ENCODE results near the gene LGALS7. TPM values are rescaled to one million over a fixed set of nuclear protein-coding genes. Genes with fewer than 3 reads are reported as not detected.
"Not testable (repeated sequence)": the region's sequence is repeated elsewhere in the genome, so short reads cannot be mapped to it uniquely, and the experiment has no call there.

Gene LGALS7
- total and polyA plus RNA-seq, 2 experiments from 2014 or later = not detected

- TF ChIP-seq EZH2 (IDR thresholded peaks at IDR 0.05; ENCODE audit: insufficient read depth, poor library complexity, severe bottlenecking) (no peak), EZH2phosphoT487 (IDR thresholded peaks at IDR 0.05; ENCODE audit: insufficient read depth, low read depth) (no peak)
Measured at GRCh38 chr19:38769635-38770211, 3.6 kb downstream of the LGALS7 start.

GRCh38 chr19:38766276-38767047 is 6.9 kb downstream of the LGALS7 start:
- H3K4me2 ChIP-seq (ENCODE audit: unreplicated experiment) = no peak overlapping the region
- TF ChIP-seq EZH2phosphoT487 (IDR thresholded peaks at IDR 0.05; ENCODE audit: insufficient read depth, low read depth) = no peak
- no peak for TF ChIP-seq EZH2 (IDR thresholded peaks at IDR 0.05; ENCODE audit: insufficient read depth, poor library complexity, severe bottlenecking)
- no peak overlapping the region for H3K27ac ChIP-seq
- no peaks in the 10 kb centered on the region for H3K9me2 ChIP-seq (ENCODE audit: insufficient read depth)
- no peaks in the 10 kb centered on the region for H3K27me3 ChIP-seq (replicated peaks; ENCODE audit: insufficient read depth)
- in situ Hi-C loops (cut with MboI) = no loop called here
- H3F3A ChIP-seq (ENCODE audit: insufficient read depth) = no peaks in the 10 kb centered on the region
- H4K20me1 ChIP-seq (ENCODE audit: insufficient read depth) = no peaks in the 10 kb centered on the region
- no peaks in the 10 kb centered on the region for H3K79me2 ChIP-seq (ENCODE audit: insufficient read depth)
- H3K4me3 ChIP-seq = no peak overlapping the region
- WGBS, 2 experiments (ENCODE audit: low coverage in 1 of 2, low lambda C conversion rate in 2 of 2, missing lambda C conversion rate in 2 of 2) = 74 to 81% methylated on average over 10 of the region's 10 CpGs
- no peak overlapping the region for H2AFZ ChIP-seq
- H3K36me3 ChIP-seq (ENCODE audit: low read depth) = no peaks in the 10 kb centered on the region
- no peak for DNase-seq
- no peaks in the 10 kb centered on the region for H3K9me3 ChIP-seq (ENCODE audit: low read depth)
- H3K4me1 ChIP-seq (ENCODE audit: insufficient read depth) = no peaks in the 10 kb centered on the region
- no peak overlapping the region for H3K9ac ChIP-seq

More at GRCh38 chr19:38769635-38770211, 3.6 kb downstream of the LGALS7 start:
- Histone ChIP-seq H3K4me2 (ENCODE audit: unreplicated experiment) (peak overlapping the region; percentile 35), H3K27ac (no peak overlapping the region), H3K9ac (peak overlapping the region; percentile 69), H3K9me3 (ENCODE audit: low read depth) (no peaks in the 10 kb centered on the region), H3K27me3 (replicated peaks; ENCODE audit: insufficient read depth) (no peaks in the 10 kb centered on the region), H3K4me1 (ENCODE audit: insufficient read depth) (no peaks in the 10 kb centered on the region), H3K9me2 (ENCODE audit: insufficient read depth) (no peaks in the 10 kb centered on the region), H3F3A (ENCODE audit: insufficient read depth) (no peaks in the 10 kb centered on the region), H2AFZ (peak overlapping the region; percentile 92), H4K20me1 (ENCODE audit: insufficient read depth) (no peaks in the 10 kb centered on the region), H3K79me2 (ENCODE audit: insufficient read depth) (no peaks in the 10 kb centered on the region), H3K36me3 (ENCODE audit: low read depth) (no peaks in the 10 kb centered on the region), H3K4me3 (0 out of 2 replicates have a peak overlapping the region, but pooled peaks have one; percentile 21)
- WGBS, 2 experiments (ENCODE audit: low coverage in 1 of 2, low lambda C conversion rate in 2 of 2, missing lambda C conversion rate in 2 of 2) = 12% methylated on average over 37 to 39 of the region's 42 CpGs
- DNase-seq = peak; percentile 90
- in situ Hi-C loops (cut with MboI) = no loop called here

DNA sequence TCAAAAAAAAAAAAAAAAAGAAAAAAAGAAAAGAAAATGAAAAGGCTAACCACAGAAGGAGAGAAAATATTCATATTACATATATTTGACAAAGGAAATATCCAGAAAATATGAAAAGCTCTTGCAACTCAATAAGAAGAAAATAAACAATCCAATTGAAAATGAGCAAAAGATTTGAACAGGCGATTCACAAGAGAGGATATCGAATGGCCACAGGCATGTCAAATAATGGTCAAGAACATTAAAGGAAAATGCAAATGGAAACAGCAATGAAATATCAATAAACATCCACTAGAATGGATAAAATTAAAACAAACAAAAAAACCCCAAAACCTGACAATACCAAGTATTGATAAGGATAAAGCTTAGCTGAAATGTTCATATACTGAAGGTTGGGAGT is 8.1 kb downstream of the LGALS7 start:
- Histone ChIP-seq H3K36me3 (ENCODE audit: low read depth) (no peaks in the 10 kb centered on the region), H3K27me3 (replicated peaks; ENCODE audit: insufficient read depth) (no peaks in the 10 kb centered on the region), H3K27ac (no peak overlapping the region), H3K4me2 (ENCODE audit: unreplicated experiment) (no peak overlapping the region), H4K20me1 (ENCODE audit: insufficient read depth) (no peaks in the 10 kb centered on the region), H3K9ac (no peak overlapping the region), H3K9me2 (ENCODE audit: insufficient read depth) (no peaks in the 10 kb centered on the region), H3K9me3 (ENCODE audit: low read depth) (no peaks in the 10 kb centered on the region), H3F3A (ENCODE audit: insufficient read depth) (no peaks in the 10 kb centered on the region), H3K4me1 (ENCODE audit: insufficient read depth) (no peaks in the 10 kb centered on the region), H3K79me2 (ENCODE audit: insufficient read depth) (no peaks in the 10 kb centered on the region), H2AFZ (no peak overlapping the region), H3K4me3 (no peak overlapping the region)
- in situ Hi-C loops (cut with MboI) = no loop called here
- DNase-seq = no peak
- no peak for TF ChIP-seq EZH2 (IDR thresholded peaks at IDR 0.05; ENCODE audit: insufficient read depth, poor library complexity, severe bottlenecking)
- no peak for TF ChIP-seq EZH2phosphoT487 (IDR thresholded peaks at IDR 0.05; ENCODE audit: insufficient read depth, low read depth)
- 91 to 96% methylated on average over 2 of the region's 2 CpGs for WGBS, 2 experiments (ENCODE audit: low coverage in 1 of 2, low lambda C conversion rate in 2 of 2, missing lambda C conversion rate in 2 of 2)

DNA sequence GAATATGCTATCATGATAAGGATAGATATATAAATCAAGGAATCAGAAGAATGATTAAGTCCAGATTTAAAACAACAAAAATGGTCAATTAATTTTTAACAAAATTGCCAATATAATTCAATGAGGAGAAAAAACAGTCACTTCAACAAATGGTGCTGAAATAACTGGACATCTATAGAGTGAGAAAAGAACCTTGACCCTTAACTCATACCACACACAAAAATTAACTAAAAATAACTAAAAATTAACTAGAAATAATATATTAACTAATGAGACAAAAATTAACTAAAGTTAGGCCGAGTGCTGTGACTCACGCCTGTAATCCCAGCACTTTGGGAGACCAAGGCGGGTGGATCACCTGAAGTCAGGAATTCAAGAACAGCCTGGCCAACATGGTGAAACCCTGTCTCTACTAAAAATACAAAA is 9.5 kb downstream of the LGALS7 start:
- H2AFZ ChIP-seq = no peak overlapping the region
- no peak for DNase-seq
- H3K4me2 ChIP-seq (ENCODE audit: unreplicated experiment) = no peak overlapping the region
- H3K4me1 ChIP-seq (ENCODE audit: insufficient read depth) = no peaks in the 10 kb centered on the region
- WGBS, 2 experiments (ENCODE audit: low coverage in 1 of 2, low lambda C conversion rate in 2 of 2, missing lambda C conversion rate in 2 of 2) = 85 to 91% methylated on average over 3 of the region's 3 CpGs
- no peak overlapping the region for H3K4me3 ChIP-seq
- H3K9me2 ChIP-seq (ENCODE audit: insufficient read depth) = no peaks in the 10 kb centered on the region
- H3K9ac ChIP-seq = no peak overlapping the region
- no peak for TF ChIP-seq EZH2phosphoT487 (IDR thresholded peaks at IDR 0.05; ENCODE audit: insufficient read depth, low read depth)
- no peak for TF ChIP-seq EZH2 (IDR thresholded peaks at IDR 0.05; ENCODE audit: insufficient read depth, poor library complexity, severe bottlenecking)
- H3K79me2 ChIP-seq (ENCODE audit: insufficient read depth) = no peaks in the 10 kb centered on the region
- in situ Hi-C loops (cut with MboI) = no loop called here
- no peaks in the 10 kb centered on the region for H4K20me1 ChIP-seq (ENCODE audit: insufficient read depth)
- H3K27ac ChIP-seq = no peak overlapping the region
- H3F3A ChIP-seq (ENCODE audit: insufficient read depth) = no peaks in the 10 kb centered on the region
- no peaks in the 10 kb centered on the region for H3K9me3 ChIP-seq (ENCODE audit: low read depth)
- H3K36me3 ChIP-seq (ENCODE audit: low read depth) = no peaks in the 10 kb centered on the region
- H3K27me3 ChIP-seq (replicated peaks; ENCODE audit: insufficient read depth) = no peaks in the 10 kb centered on the region

GRCh38 chr19:38761884-38762389 is 11.4 kb downstream of the LGALS7 start:
- 79 to 87% methylated on average over 9 of the region's 9 CpGs for WGBS, 2 experiments (ENCODE audit: low coverage in 1 of 2, low lambda C conversion rate in 2 of 2, missing lambda C conversion rate in 2 of 2)
- H3K4me1 ChIP-seq (ENCODE audit: insufficient read depth); H3K27me3 ChIP-seq (replicated peaks; ENCODE audit: insufficient read depth); H3K4me2 ChIP-seq (ENCODE audit: unreplicated experiment); H3K9me3 ChIP-seq (ENCODE audit: low read depth); H3K36me3 ChIP-seq (ENCODE audit: low read depth); H3K79me2 ChIP-seq (ENCODE audit: insufficient read depth); H3K9me2 ChIP-seq (ENCODE audit: insufficient read depth); H3K27ac ChIP-seq; H2AFZ ChIP-seq; H3K4me3 ChIP-seq; H3K9ac ChIP-seq; DNase-seq; H3F3A ChIP-seq (ENCODE audit: insufficient read depth); in situ Hi-C loops (cut with MboI); H4K20me1 ChIP-seq (ENCODE audit: insufficient read depth): not testable (repeated sequence)

GRCh38 chr19:38760805-38761517 is 12.4 kb downstream of the LGALS7 start:
- H3K4me1 ChIP-seq (ENCODE audit: insufficient read depth); DNase-seq; H2AFZ ChIP-seq; H3K4me2 ChIP-seq (ENCODE audit: unreplicated experiment); in situ Hi-C loops (cut with MboI); H3K4me3 ChIP-seq; H4K20me1 ChIP-seq (ENCODE audit: insufficient read depth); H3K9ac ChIP-seq; H3K9me3 ChIP-seq (ENCODE audit: low read depth); H3K27me3 ChIP-seq (replicated peaks; ENCODE audit: insufficient read depth); H3K36me3 ChIP-seq (ENCODE audit: low read depth); H3K79me2 ChIP-seq (ENCODE audit: insufficient read depth); H3K27ac ChIP-seq; H3F3A ChIP-seq (ENCODE audit: insufficient read depth); H3K9me2 ChIP-seq (ENCODE audit: insufficient read depth): not testable (repeated sequence)
- 68 to 74% methylated on average over 5 to 6 of the region's 6 CpGs for WGBS, 2 experiments (ENCODE audit: low coverage in 1 of 2, low lambda C conversion rate in 2 of 2, missing lambda C conversion rate in 2 of 2)
